T-cell (primary cell): ENCODE results near the gene KLF15. TPM values are rescaled to one million over a fixed set of nuclear protein-coding genes. Genes with fewer than 3 reads are reported as not detected.

Experiments
- ATAC-seq, 4 experiments: fragments of 200-7000 bp in 3 of 4; fragments of 150-1000 bp in 1 of 4; cut with Tn5 transposase; replicated peaks in 1 of 4; 1 replicate in 3 of 4; 2 replicates in 1 of 4; pipeline ENCODE4 v1.10.0; 2021; ENCODE audit warnings: moderate library complexity in 3 of 4, mild to moderate bottlenecking in 2 of 4, moderate number of reproducible peaks in 1 of 4
- CTCF ChIA-PET, 2 donors: fragments of 300-600 bp; sonication (Branson Sonifier 250); formaldehyde crosslinking; loops; one replicate each; lab custom pipeline; 2022; ENCODE audit warnings: antibody characterized with exemption in 2 of 2; lab: Charles Lee
- POLR2A ChIA-PET, 2 donors: fragments of 300-600 bp; sonication (Branson Sonifier 250); formaldehyde crosslinking; loops; one replicate each; lab custom pipeline; 2022; ENCODE audit warnings: antibody characterized with exemption in 2 of 2; lab: Charles Lee
- DNase-seq, 35 experiments: peaks; one replicate each; pipeline versions ENCODE4 v3.0.0 to v3.0.0-alpha.2; 2013 to 2023
- H3K27ac ChIP-seq: one replicate; pipeline ENCODE4 v1.5.1; 2013; ENCODE audit warnings: low read length
- H3K27me3 ChIP-seq, 2 experiments: replicated peaks in 1 of 2; 1 replicate in 1 of 2; 2 replicates in 1 of 2; pipeline versions ENCODE4 v1.6.1 to v1.7.0; 2013; ENCODE audit warnings: low read length in 1 of 2, mixed read lengths in 1 of 2; ENCODE audit not compliant: control insufficient read depth in 2 of 2, insufficient read depth in 2 of 2; ENCODE audit errors: extremely low read depth in 1 of 2
- H3K36me3 ChIP-seq, 2 donors: 1 replicate in 1 of 2; 2 replicates in 1 of 2; pipeline versions ENCODE4 v1.6.1 to v1.7.0; 2013; ENCODE audit warnings: low read length in 1 of 2; ENCODE audit not compliant: control insufficient read depth in 2 of 2, insufficient read depth in 1 of 2; ENCODE audit errors: extremely low read depth in 1 of 2
- H3K4me1 ChIP-seq, 2 experiments: 1 replicate in 1 of 2; 2 replicates in 1 of 2; pipeline versions ENCODE4 v1.6.1 to v1.7.0; 2013; ENCODE audit warnings: low read length in 2 of 2, mixed read lengths in 1 of 2; ENCODE audit not compliant: insufficient read depth in 2 of 2, control insufficient read depth in 1 of 2; ENCODE audit errors: extremely low read depth in 1 of 2
- H3K4me3 ChIP-seq, 2 donors: 1 replicate in 1 of 2; 2 replicates in 1 of 2; pipeline versions ENCODE4 v1.5.1 to v1.7.0; 2013; ENCODE audit warnings: mild to moderate bottlenecking in 2 of 2, low read length in 1 of 2, moderate library complexity in 1 of 2; ENCODE audit not compliant: control insufficient read depth in 1 of 2; ENCODE audit errors: extremely low read depth in 1 of 2
- H3K9me3 ChIP-seq: 2 replicates; pipeline ENCODE4 v1.7.0; 2013
- H3K27ac Mint-ChIP-seq, 2 donors: one replicate each; pipeline ENCODE4 v1.8.0; 2020 to 2021; ENCODE audit warnings: mild to moderate bottlenecking in 2 of 2, mixed read lengths in 2 of 2
- H3K27me3 Mint-ChIP-seq, 2 donors: one replicate each; pipeline ENCODE4 v1.8.0; 2021 to 2022; ENCODE audit warnings: mixed read lengths in 2 of 2
- H3K36me3 Mint-ChIP-seq: one replicate; pipeline ENCODE4 v1.8.0; 2021; ENCODE audit warnings: mixed read lengths
- H3K4me1 Mint-ChIP-seq, 3 donors: one replicate each; pipeline ENCODE4 v1.8.0; 2020 to 2022; ENCODE audit warnings: mixed read lengths in 3 of 3, mild to moderate bottlenecking in 1 of 3
- H3K4me3 Mint-ChIP-seq, 3 donors: one replicate each; pipeline ENCODE4 v1.8.0; 2020 to 2022; ENCODE audit warnings: mild to moderate bottlenecking in 3 of 3, mixed read lengths in 3 of 3, moderate library complexity in 3 of 3
- H3K9me3 Mint-ChIP-seq, 3 donors: one replicate each; pipeline ENCODE4 v1.8.0; 2020 to 2022; ENCODE audit warnings: mixed read lengths in 3 of 3
- WGBS: methylation state at CpG from one replicate; pipeline ENCODE4 v1.1.5; 2013; ENCODE audit warnings: missing lambda C conversion rate; ENCODE audit not compliant: insufficient coverage; 5-methylcytosine and 5-hydroxymethylcytosine counted together
- total RNA-seq, 35 experiments: library from RNA in 6 of 35; stranded (reverse) in 6 of 35; fragments of 120-200 nt in 1 of 35; gene quantifications; one replicate each; pipeline versions ENCODE4 v1.2.1 to v1.2.4 and lab custom pipeline; 2013 to 2026

Gene KLF15
- total RNA-seq, 5 donors from 2014 or later (not counting 1 experiment from before 2014, with no cell fraction given): 0.26 to 0.75 (median 0.35) TPM

- peaks cover 10 to 12% of the 10 kb centered on the region in 2 donors for H3K27me3 Mint-ChIP-seq
- no peak for DNase-seq
- Histone ChIP-seq H3K27me3 (peaks cover 0 to 24% of the 10 kb centered on the region in 2 experiments), H3K27ac (no peak overlapping the region), H3K9me3 (no peaks in the 10 kb centered on the region), H3K36me3 (no peaks in the 10 kb centered on the region), H3K4me3 (no peak overlapping the region), H3K4me1 (no peaks in the 10 kb centered on the region)
- H3K36me3 Mint-ChIP-seq: no peaks in the 10 kb centered on the region
- no peak overlapping the region for H3K27ac Mint-ChIP-seq
- POLR2A ChIA-PET: no interaction called here
- no peak overlapping the region for H3K4me3 Mint-ChIP-seq
- H3K9me3 Mint-ChIP-seq: peaks cover 4 to 5% (median 5%) of the 10 kb centered on the region in 3 donors
- WGBS: 24% methylated on average over 9 of the region's 11 CpGs
- ATAC-seq: no peak
- CTCF ChIA-PET: no interaction called here
- no peaks in the 10 kb centered on the region for H3K4me1 Mint-ChIP-seq
Observed at GRCh38 chr3:126309165-126309564, 48.0 kb downstream of the KLF15 start.

GRCh38 chr3:126308394-126309125 is 48.6 kb downstream of the KLF15 start:
- Mint-ChIP-seq H3K9me3 (peaks cover 8 to 10% (median 9%) of the 10 kb centered on the region in 3 donors), H3K36me3 (no peaks in the 10 kb centered on the region), H3K4me3 (no peak overlapping the region), H3K4me1 (no peaks in the 10 kb centered on the region), H3K27me3 (peaks cover 10 to 12% of the 10 kb centered on the region in 2 donors), H3K27ac (peak overlapping the region in 1 of 2 donors; percentile 27)
- peaks cover 0 to 24% of the 10 kb centered on the region in 2 experiments for H3K27me3 ChIP-seq
- WGBS: 79% methylated on average over 15 of the region's 24 CpGs
- no peak for DNase-seq
- H3K4me3 ChIP-seq: no peak overlapping the region
- ChIA-PET CTCF (no interaction called here), POLR2A (no interaction called here)
- no peaks in the 10 kb centered on the region for H3K9me3 ChIP-seq
- ATAC-seq: no peak
- no peaks in the 10 kb centered on the region for H3K4me1 ChIP-seq
- H3K36me3 ChIP-seq: no peaks in the 10 kb centered on the region
- no peak overlapping the region for H3K27ac ChIP-seq

- DNase-seq (no peak), ATAC-seq (no peak)
- H3K27ac Mint-ChIP-seq: no peak overlapping the region
- H3K9me3 ChIP-seq: peaks cover 2% of the 10 kb centered on the region
- H3K9me3 Mint-ChIP-seq: peaks cover 11 to 17% (median 16%) of the 10 kb centered on the region in 3 donors
- H3K4me1 ChIP-seq: no peaks in the 10 kb centered on the region
- H3K27me3 Mint-ChIP-seq: peaks cover 10 to 12% of the 10 kb centered on the region in 2 donors
- no peaks in the 10 kb centered on the region for H3K36me3 ChIP-seq
- H3K27me3 ChIP-seq: peaks cover 0 to 24% of the 10 kb centered on the region in 2 experiments
- WGBS: 85% methylated on average over 20 of the region's 20 CpGs
- ChIA-PET POLR2A (no interaction called here), CTCF (no interaction called here)
- no peak overlapping the region for H3K4me3 ChIP-seq
- H3K4me1 Mint-ChIP-seq: no peaks in the 10 kb centered on the region
- no peak overlapping the region for H3K27ac ChIP-seq
- no peaks in the 10 kb centered on the region for H3K36me3 Mint-ChIP-seq
- H3K4me3 Mint-ChIP-seq: no peak overlapping the region
Observed at GRCh38 chr3:126307591-126308393, 49.4 kb downstream of the KLF15 start.

GRCh38 chr3:126306888-126307482 is 50.2 kb downstream of the KLF15 start:
- no peaks in the 10 kb centered on the region for H3K4me1 ChIP-seq
- ATAC-seq (no peak), DNase-seq (no peak)
- ChIA-PET POLR2A (no interaction called here), CTCF (no interaction called here)
- Mint-ChIP-seq H3K9me3 (peaks cover 11 to 25% (median 18%) of the 10 kb centered on the region in 3 donors), H3K27ac (no peak overlapping the region), H3K27me3 (peaks cover 10 to 12% of the 10 kb centered on the region in 2 donors), H3K36me3 (no peaks in the 10 kb centered on the region), H3K4me1 (no peaks in the 10 kb centered on the region), H3K4me3 (no peak overlapping the region)
- 83% methylated on average over 7 of the region's 8 CpGs for WGBS
- H3K9me3 ChIP-seq: peaks cover 2% of the 10 kb centered on the region
- H3K4me3 ChIP-seq: no peak overlapping the region
- peaks cover 0 to 24% of the 10 kb centered on the region in 2 experiments for H3K27me3 ChIP-seq
- H3K27ac ChIP-seq: no peak overlapping the region
- no peaks in the 10 kb centered on the region for H3K36me3 ChIP-seq

- H3K4me1 Mint-ChIP-seq: no peaks in the 10 kb centered on the region
- POLR2A ChIA-PET: no interaction called here
- DNase-seq: no peak
- Histone ChIP-seq H3K4me1 (no peaks in the 10 kb centered on the region), H3K4me3 (no peak overlapping the region), H3K27ac (no peak overlapping the region), H3K9me3 (peaks cover 2% of the 10 kb centered on the region), H3K27me3 (peaks cover 0 to 24% of the 10 kb centered on the region in 2 experiments), H3K36me3 (no peaks in the 10 kb centered on the region)
- peaks cover 10 to 12% of the 10 kb centered on the region in 2 donors for H3K27me3 Mint-ChIP-seq
- CTCF ChIA-PET: no interaction called here
- ATAC-seq: no peak
- H3K9me3 Mint-ChIP-seq: peaks cover 11 to 26% (median 18%) of the 10 kb centered on the region in 3 donors
- H3K36me3 Mint-ChIP-seq: no peaks in the 10 kb centered on the region
- H3K4me3 Mint-ChIP-seq: no peak overlapping the region
- WGBS: 96% methylated on average over 4 of the region's 7 CpGs
- H3K27ac Mint-ChIP-seq: no peak overlapping the region
Observed at GRCh38 chr3:126306397-126306796, 50.8 kb downstream of the KLF15 start.

GRCh38 chr3:126305427-126305826 is 51.8 kb downstream of the KLF15 start:
- Mint-ChIP-seq H3K9me3 (peaks cover 11 to 26% (median 18%) of the 10 kb centered on the region in 3 donors), H3K27me3 (peaks cover 10 to 17% of the 10 kb centered on the region in 2 donors), H3K27ac (no peak overlapping the region), H3K4me3 (no peak overlapping the region), H3K4me1 (no peaks in the 10 kb centered on the region), H3K36me3 (no peaks in the 10 kb centered on the region)
- ATAC-seq (no peak), DNase-seq (no peak)
- no peak overlapping the region for H3K27ac ChIP-seq
- ChIA-PET POLR2A (no interaction called here), CTCF (no interaction called here)
- H3K36me3 ChIP-seq: no peaks in the 10 kb centered on the region
- H3K9me3 ChIP-seq: peaks cover 2% of the 10 kb centered on the region
- H3K27me3 ChIP-seq: peaks cover 0 to 30% of the 10 kb centered on the region in 2 experiments
- no peaks in the 10 kb centered on the region for H3K4me1 ChIP-seq
- no peak overlapping the region for H3K4me3 ChIP-seq
